Stimulated activated CD8-positive, alpha-beta memory T cell treated with anti-CD3 and anti-CD28 coated beads, Interleukin-4, amount 100 ng/mL, for 48 hours (primary cell): ENCODE measurements around the gene PHLDB3.
"Not testable (repeated sequence)": the region's sequence is repeated elsewhere in the genome, so short reads cannot be mapped to it uniquely, and the experiment has no call there.

ENCODE experiments used
- DNase-seq: peaks from one replicate; pipeline ENCODE4 v3.0.0-alpha.2; 2020

The PHLDB3 gene

DNA sequence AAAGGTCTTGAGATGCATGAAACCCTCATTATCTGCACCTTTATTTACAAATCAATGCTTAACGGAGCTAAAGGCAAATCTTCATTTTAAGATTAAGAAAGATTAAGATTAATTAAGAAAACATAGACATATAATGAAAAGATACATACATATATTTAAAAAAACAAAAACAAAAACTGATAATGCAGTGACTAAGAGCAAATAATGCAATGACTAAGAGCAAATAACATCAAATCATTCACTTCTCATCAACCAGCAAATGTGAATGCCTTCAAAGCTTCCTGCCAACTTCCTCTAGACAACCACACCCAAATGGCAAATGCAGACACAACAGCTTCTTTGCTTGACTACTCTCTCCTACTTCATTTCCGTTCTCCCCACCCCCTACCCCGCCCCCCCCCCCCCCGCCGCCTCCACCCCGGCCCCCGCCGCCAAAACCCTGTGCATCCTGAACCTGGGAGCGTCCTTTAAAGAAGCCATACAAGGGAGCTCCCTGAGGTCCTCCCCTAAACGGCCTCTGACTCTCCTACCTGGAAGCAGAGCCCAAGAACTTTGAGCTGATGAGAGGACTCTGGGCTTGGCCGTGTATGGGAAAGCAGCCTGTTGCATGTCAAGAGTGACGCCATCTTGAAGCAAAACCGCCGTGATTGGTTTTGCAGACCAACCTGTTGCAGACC lies 65.4 kb downstream of the PHLDB3 start:
- DNase-seq: no peak

GRCh38 chr19:43438291-43439031 lies 66.1 kb downstream of the PHLDB3 start:
- DNase-seq: no peak

- no peak for DNase-seq
Observed at GRCh38 chr19:43437712-43438111, 66.8 kb downstream of the PHLDB3 start.

- DNase-seq: not testable (repeated sequence)
Observed at GRCh38 chr19:43437284-43437683, 67.3 kb downstream of the PHLDB3 start.

- no peak for DNase-seq
Observed at GRCh38 chr19:43435775-43436174, 68.8 kb downstream of the PHLDB3 start.

- no peak for DNase-seq
Observed at GRCh38 chr19:43433689-43434088, 70.9 kb downstream of the PHLDB3 start.

DNA sequence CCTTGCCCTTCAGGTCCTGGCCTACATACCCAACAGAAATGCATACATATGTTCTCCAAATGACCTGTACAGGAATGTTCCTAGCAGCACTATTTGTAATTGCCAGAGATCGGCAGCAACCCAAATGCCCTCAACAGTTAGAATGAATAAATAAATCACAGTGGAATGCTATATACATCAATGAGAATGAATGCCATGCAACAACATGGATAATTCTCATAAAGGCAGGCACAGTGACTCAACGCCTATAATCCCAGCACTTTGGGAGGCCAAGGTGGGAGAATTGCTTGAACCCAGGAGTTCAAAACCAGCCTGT lies 71.2 kb downstream of the PHLDB3 start:
- no peak for DNase-seq

- no peak for DNase-seq
Observed at GRCh38 chr19:43430976-43431375, 73.6 kb downstream of the PHLDB3 start.

- no peak for DNase-seq
Observed at GRCh38 chr19:43430142-43430710, 74.3 kb downstream of the PHLDB3 start.

- DNase-seq: no peak
Observed at GRCh38 chr19:43429395-43429794, 75.2 kb downstream of the PHLDB3 start.

DNA sequence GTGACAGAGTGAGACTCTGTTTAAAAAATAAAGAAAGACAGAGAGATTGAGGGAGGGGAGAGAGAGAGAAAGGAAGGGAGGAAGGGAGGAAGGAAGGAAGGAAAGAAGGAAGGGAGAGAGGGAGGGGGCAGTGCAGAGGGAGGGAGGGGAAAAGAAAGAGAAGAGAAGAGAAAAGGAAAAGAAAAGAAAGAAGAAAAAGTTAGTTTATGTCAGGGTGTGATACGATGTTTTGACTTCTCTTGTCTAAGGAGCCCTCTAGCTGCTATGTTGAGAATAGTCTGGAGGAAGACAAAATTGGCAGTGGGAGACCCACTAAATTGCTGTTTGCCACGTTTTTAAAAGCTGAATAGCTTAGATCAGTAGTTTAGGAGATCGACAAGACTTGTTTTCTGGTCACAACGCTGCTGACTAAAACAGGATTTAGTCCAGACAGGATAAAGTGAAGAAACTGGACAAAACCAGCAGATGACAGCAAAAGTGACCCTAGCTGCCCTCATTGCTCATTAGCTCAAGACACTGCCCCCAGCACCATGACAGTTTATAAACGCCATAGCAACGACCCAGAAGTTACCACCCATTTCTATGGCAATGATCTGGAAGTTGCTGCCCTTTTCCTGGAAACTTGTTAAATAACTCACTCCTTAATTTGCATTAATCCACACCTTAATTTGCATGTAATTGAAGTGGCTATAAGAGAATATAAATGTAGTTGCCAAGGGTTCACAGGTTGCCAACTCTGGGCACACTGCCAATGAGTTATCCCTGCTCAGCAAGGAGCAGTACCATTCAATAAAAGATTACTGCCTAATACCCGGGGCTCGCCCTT lies 78.8 kb downstream of the PHLDB3 start:
- DNase-seq: no peak
